Skeletal muscle satellite cell (primary cell): ENCODE measurements around the gene SLC25A22.

Source experiments
- H3K27me3 ChIP-seq: 2 replicates; pipeline ENCODE4 v1.7.0; 2013; ENCODE audit warnings: low read length; ENCODE audit not compliant: control insufficient read depth, insufficient read depth
- H3K36me3 ChIP-seq: 2 replicates; pipeline ENCODE4 v1.7.0; 2013; ENCODE audit warnings: mild to moderate bottlenecking, control low read depth, low read length; ENCODE audit not compliant: insufficient read depth
- H3K4me1 ChIP-seq: 2 replicates; pipeline ENCODE4 v1.7.0; 2013; ENCODE audit warnings: low read length; ENCODE audit not compliant: control insufficient read depth, insufficient read depth
- H3K4me2 ChIP-seq: 2 replicates; pipeline ENCODE4 v1.7.0; 2013; ENCODE audit warnings: mild to moderate bottlenecking, low read length
- H3K4me3 ChIP-seq: 2 replicates; pipeline ENCODE4 v1.7.0; 2013; ENCODE audit warnings: low read length
- H3K9ac ChIP-seq: 2 replicates; pipeline ENCODE4 v1.7.0; 2013; ENCODE audit warnings: mild to moderate bottlenecking, low read depth, low read length, moderate library complexity
- H3K9me3 ChIP-seq: replicated peaks from 2 replicates; pipeline ENCODE4 v1.7.0; 2013; ENCODE audit warnings: mild to moderate bottlenecking, control low read depth, low read length

SLC25A22 gene

GRCh38 chr11:795634-796564 is 2.2 kb downstream of the SLC25A22 start:
- Histone ChIP-seq H3K4me2 (peak overlapping the region; percentile 90), H3K27me3 (no peaks in the 10 kb centered on the region), H3K4me3 (peak overlapping the region; percentile 88), H3K36me3 (peaks cover 13% of the 10 kb centered on the region), H3K9ac (peak overlapping the region; percentile 84), H3K9me3 (no peaks in the 10 kb centered on the region), H3K4me1 (peaks cover 35% of the 10 kb centered on the region)

- Histone ChIP-seq H3K9me3 (no peaks in the 10 kb centered on the region), H3K4me2 (peak overlapping the region; percentile 90), H3K4me3 (peak overlapping the region; percentile 88), H3K9ac (no peak overlapping the region), H3K27me3 (no peaks in the 10 kb centered on the region), H3K36me3 (peaks cover 13% of the 10 kb centered on the region), H3K4me1 (peaks cover 35% of the 10 kb centered on the region)
Observed at GRCh38 chr11:794766-795633, 3.1 kb downstream of the SLC25A22 start.

GRCh38 chr11:794013-794765 is 3.9 kb downstream of the SLC25A22 start:
- H3K9me3 ChIP-seq = no peaks in the 10 kb centered on the region
- peaks cover 13% of the 10 kb centered on the region for H3K36me3 ChIP-seq
- H3K4me3 ChIP-seq = no peak overlapping the region
- H3K9ac ChIP-seq = no peak overlapping the region
- H3K4me2 ChIP-seq = peak overlapping the region; percentile 90
- H3K4me1 ChIP-seq = peaks cover 41% of the 10 kb centered on the region
- H3K27me3 ChIP-seq = no peaks in the 10 kb centered on the region

DNA sequence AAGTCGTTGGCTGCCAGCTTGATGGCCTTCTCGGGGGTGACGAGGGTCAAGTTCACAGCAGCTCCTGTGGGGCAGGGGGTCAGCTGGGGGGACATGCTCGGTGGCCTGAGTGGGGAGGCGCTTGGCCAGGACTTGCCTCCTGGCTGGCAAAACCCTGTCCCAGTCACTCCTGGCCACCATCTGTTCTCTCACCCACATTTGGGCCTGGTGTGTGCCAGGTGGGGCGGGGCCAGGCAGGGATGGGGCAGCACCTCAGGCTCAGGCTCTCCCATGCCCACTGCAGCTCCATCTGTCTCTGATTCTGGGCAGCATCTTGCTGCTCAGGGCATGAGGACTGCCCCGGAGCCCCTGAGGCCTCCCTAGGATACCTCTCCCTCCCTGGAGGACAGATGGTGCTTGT is 4.5 kb downstream of the SLC25A22 start:
- Histone ChIP-seq H3K4me2 (no peak overlapping the region), H3K9me3 (no peaks in the 10 kb centered on the region), H3K9ac (no peak overlapping the region), H3K4me1 (peaks cover 42% of the 10 kb centered on the region), H3K27me3 (no peaks in the 10 kb centered on the region), H3K4me3 (no peak overlapping the region), H3K36me3 (peaks cover 13% of the 10 kb centered on the region)

DNA sequence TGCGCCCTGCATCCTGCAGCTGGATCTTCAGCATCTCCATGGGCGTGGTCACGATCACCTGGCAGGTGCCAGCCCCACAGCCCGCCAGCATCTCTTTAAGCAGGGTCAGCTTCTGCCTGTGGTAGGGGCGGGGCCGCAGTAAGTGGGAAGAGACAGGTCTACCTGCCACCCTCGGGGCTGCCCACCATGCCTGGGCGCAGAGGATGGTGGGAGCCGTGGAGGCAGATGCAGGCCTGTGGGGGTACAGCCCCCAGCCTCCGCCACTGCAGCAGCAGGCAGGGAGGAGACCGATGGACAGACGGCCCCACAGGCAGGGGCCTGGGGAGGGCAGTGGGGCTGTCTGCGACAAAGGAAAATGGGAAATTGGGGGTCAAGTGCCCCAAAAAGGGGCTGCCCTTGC is 5.2 kb downstream of the SLC25A22 start:
- Histone ChIP-seq H3K27me3 (no peaks in the 10 kb centered on the region), H3K4me3 (no peak overlapping the region), H3K4me1 (peaks cover 38% of the 10 kb centered on the region), H3K9ac (no peak overlapping the region), H3K9me3 (no peaks in the 10 kb centered on the region), H3K36me3 (peaks cover 13% of the 10 kb centered on the region), H3K4me2 (no peak overlapping the region)

GRCh38 chr11:792535-792821 is 5.6 kb downstream of the SLC25A22 start:
- H3K4me3 ChIP-seq = no peak overlapping the region
- no peaks in the 10 kb centered on the region for H3K9me3 ChIP-seq
- no peak overlapping the region for H3K9ac ChIP-seq
- H3K4me1 ChIP-seq = peaks cover 38% of the 10 kb centered on the region
- H3K27me3 ChIP-seq = no peaks in the 10 kb centered on the region
- H3K4me2 ChIP-seq = no peak overlapping the region
- H3K36me3 ChIP-seq = peaks cover 13% of the 10 kb centered on the region

DNA sequence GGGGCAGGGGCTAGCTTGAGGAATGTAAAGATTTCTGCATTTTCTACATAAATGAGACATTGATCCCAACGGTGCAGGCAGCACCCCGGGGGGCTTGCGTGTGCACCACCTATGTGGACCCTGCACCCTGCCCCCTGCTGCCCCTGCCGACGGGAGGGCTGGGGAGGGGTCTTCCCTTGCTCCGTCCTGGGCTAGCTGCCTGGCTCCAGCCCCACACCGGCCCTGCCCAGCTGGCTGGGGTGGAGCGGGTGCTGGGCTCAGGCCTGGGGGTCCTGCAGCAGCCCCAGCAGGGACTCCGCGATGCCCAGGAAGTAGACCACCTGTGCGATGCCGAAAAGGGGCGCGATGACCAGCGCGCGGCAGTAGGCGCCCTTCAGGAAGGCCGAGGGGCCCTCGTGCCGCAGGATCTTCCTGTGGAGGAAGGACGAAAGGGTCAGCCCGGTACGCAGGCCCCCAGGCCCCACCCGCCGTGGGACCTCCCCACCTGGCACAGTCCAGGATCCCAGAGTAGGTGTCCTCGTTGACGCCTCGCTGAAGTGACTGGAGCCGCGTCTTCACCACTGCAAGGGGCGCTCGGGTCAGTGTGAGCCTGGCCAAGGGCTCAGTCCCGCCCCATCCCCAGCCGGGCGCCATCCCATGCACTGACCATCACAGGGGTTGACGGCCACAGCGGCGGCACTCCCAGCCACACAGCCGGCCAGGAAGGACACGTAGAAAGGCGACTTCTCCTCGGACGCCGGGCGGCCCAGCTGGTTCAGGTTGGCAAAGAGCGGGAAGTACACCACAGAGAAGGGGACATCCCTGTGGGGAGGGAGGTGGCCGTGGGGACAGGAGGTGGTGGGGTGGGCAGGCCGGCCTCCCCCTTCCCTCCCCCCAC is 6.2 kb downstream of the SLC25A22 start:
- Histone ChIP-seq H3K4me1 (peaks cover 36% of the 10 kb centered on the region), H3K27me3 (no peaks in the 10 kb centered on the region), H3K4me3 (no peak overlapping the region), H3K36me3 (peaks cover 13% of the 10 kb centered on the region), H3K9me3 (no peaks in the 10 kb centered on the region), H3K4me2 (no peak overlapping the region), H3K9ac (no peak overlapping the region)

DNA sequence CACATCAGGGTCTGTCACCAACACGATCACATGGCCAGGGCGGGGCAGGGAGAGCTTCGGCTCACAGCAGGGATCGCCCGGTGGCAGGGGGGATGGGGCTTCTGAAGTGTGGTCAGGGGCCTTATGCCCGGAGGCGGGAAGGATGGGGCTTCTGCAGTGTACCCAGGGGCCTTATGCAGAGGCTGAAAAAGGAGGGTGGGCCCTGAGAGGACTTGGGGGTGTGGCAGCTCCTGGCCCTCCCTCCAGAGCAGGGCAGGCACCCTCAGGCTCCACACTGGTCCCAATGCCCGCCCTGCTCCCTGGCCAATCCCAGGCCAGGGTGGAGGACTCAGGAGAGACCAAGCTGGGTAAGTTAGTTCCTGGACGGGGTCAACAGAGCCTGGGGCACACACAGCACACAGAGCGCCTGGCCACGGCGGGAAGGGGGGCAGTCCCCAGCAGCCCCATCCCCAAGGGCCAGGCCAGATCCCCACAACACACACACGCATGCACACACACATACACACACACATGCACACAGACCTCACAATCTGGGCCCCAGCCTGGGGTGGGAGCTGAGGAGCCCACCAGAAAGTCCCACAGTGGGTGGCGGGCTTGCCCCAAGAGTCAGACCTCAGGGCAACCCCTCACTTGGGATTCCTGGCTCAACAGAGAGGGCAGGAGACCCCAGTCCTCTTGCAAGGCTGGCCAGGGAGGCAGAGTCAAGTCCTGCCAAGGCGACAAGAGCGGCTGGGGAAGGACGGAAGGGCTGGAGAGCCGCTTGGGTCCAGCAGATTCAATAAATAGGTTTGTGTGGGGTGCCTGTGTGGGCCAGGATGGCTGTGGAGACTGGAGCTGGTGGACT is 7.1 kb downstream of the SLC25A22 start:
- no peak overlapping the region for H3K9ac ChIP-seq
- no peak overlapping the region for H3K4me2 ChIP-seq
- no peaks in the 10 kb centered on the region for H3K9me3 ChIP-seq
- H3K4me1 ChIP-seq = peaks cover 28% of the 10 kb centered on the region
- peaks cover 13% of the 10 kb centered on the region for H3K36me3 ChIP-seq
- H3K4me3 ChIP-seq = no peak overlapping the region
- no peaks in the 10 kb centered on the region for H3K27me3 ChIP-seq

DNA sequence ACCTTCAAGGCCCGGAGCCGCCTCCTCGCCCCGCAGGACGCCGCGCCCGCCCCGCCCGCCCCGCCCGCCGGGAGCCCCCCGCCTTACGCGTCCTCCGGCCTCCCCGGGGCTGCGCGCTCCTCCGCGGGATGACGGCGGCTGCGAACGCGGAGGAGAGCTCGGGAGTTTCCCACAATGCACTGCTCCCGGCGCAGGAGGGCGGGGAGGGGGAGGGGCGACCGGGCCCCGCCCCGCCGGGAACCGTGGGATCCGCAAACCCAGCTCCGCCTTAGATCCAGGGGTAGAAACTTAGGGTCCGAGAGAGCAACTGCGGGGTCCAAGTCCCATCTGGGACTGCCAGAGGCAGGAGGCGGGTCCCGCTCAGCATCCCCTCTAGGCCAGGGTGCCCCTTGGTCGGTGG is 8.1 kb downstream of the SLC25A22 start, which contains the start of gene CEND1:
TSS of gene CEND1 (minus strand) at position 148 of the 400 bp plus-strand sequence. CDS start 1,514 bp downstream, outside the sequence.
- Histone ChIP-seq H3K4me1 (peaks cover 18% of the 10 kb centered on the region), H3K9ac (no peak within 1 kb of the TSS), H3K27me3 (no peaks in the 10 kb centered on the region), H3K36me3 (peaks cover 13% of the 10 kb centered on the region), H3K9me3 (no peaks in the 10 kb centered on the region), H3K4me3 (peak within 1 kb of the TSS; percentile 42), H3K4me2 (peak within 1 kb of the TSS; percentile 29)
